Right atrium auricular region (tissue), 2 donors: ENCODE results near the gene ADPRS. TPM values are rescaled to one million over a fixed set of nuclear protein-coding genes. Genes with fewer than 3 reads are reported as not detected.

ENCODE experiments used
- total RNA-seq, 2 donors: library from RNA; depleted of rRNA; stranded (reverse); fragments of >200 nt; gene quantifications; one replicate each; pipeline ENCODE4 v1.1.0, GENCODE V29; 2016

ADPRS gene
- total RNA-seq, 2 donors from 2014 or later: 24.3 to 25.6 TPM

Other genes starting within 250 kb of the ADPRS start
- 10 to 100 TPM; 20.3 to 22.1 TPM for gene AGO1, start 205.7 kb upstream of the ADPRS start, total RNA-seq
- gene AGO3, start 157.8 kb upstream of the ADPRS start, total RNA-seq: 10 to 100 TPM; 10.1 to 10.6 TPM
- gene TEKT2, start 4.8 kb upstream of the ADPRS start, total RNA-seq: under 1 TPM in 1 of 2 donors, not detected in 1; 0.41 TPM
- gene COL8A2, start 36.3 kb downstream of the ADPRS start, total RNA-seq: 1 to 10 TPM; 3.5 to 4.5 TPM
- gene TRAPPC3, start 60.6 kb downstream of the ADPRS start, total RNA-seq: 10 to 100 TPM; 62.0 to 81.6 TPM
- 100 to 1,000 TPM; 353 to 356 TPM for gene MAP7D1, start 67.3 kb downstream of the ADPRS start, total RNA-seq
- 10 to 100 TPM; 64.3 to 66.4 TPM for gene THRAP3, start 135.6 kb downstream of the ADPRS start, total RNA-seq
- gene SH3D21, start 217.5 kb downstream of the ADPRS start, total RNA-seq: 1 to 10 TPM; 1.2 to 1.4 TPM
- 10 to 100 TPM; 24.6 to 45.8 TPM for gene EVA1B, start 234.8 kb downstream of the ADPRS start, total RNA-seq